OCI-LY1 (cell line): ENCODE results near the gene SLC17A1.

ENCODE experiments used
- H2AFZ ChIP-seq: fragments of 200-600 bp; sonication (generic), shearing (Covaris generic); 2 replicates; pipeline ENCODE4 v1.6.0; 2014; ENCODE audit warnings: antibody characterized with exemption, mild to moderate bottlenecking, low read length
- H3F3A ChIP-seq: fragments of 200-600 bp; sonication (generic), shearing (Covaris generic); 2 replicates; pipeline ENCODE4 v1.6.0; 2014; ENCODE audit warnings: mild to moderate bottlenecking, antibody characterized with exemption, low read length, moderate library complexity; ENCODE audit not compliant: insufficient read depth
- H3K27ac ChIP-seq: fragments of 200-600 bp; sonication (generic); 2 replicates; pipeline ENCODE4 v1.5.1; 2014; ENCODE audit warnings: low read length, mixed run types, mild to moderate bottlenecking, low read depth; ENCODE audit not compliant: poor library complexity, severe bottlenecking
- H3K27me3 ChIP-seq: fragments of 200-600 bp; sonication (generic); 2 replicates; pipeline ENCODE4 v1.6.0; 2014; ENCODE audit warnings: antibody characterized with exemption, mild to moderate bottlenecking, low read length, moderate library complexity; ENCODE audit not compliant: insufficient read depth
- H3K36me3 ChIP-seq: fragments of 200-600 bp; sonication (generic); 2 replicates; pipeline ENCODE4 v1.6.1; 2014; ENCODE audit warnings: mild to moderate bottlenecking, antibody characterized with exemption, low read length, moderate library complexity, mixed read lengths; ENCODE audit not compliant: insufficient read depth
- H3K4me1 ChIP-seq: fragments of 200-600 bp; sonication (generic); 2 replicates; pipeline ENCODE4 v1.5.1; 2014; ENCODE audit warnings: mild to moderate bottlenecking, low read length, moderate library complexity; ENCODE audit not compliant: insufficient read depth, severe bottlenecking
- H3K4me2 ChIP-seq: fragments of 200-600 bp; sonication (generic), shearing (Covaris generic); 2 replicates; pipeline ENCODE4 v1.6.1; 2014; ENCODE audit warnings: low read length
- H3K4me3 ChIP-seq: fragments of 200-600 bp; sonication (generic); 2 replicates; pipeline ENCODE4 v1.5.1; 2014; ENCODE audit warnings: low read length, low read depth, mild to moderate bottlenecking, mixed read lengths; ENCODE audit not compliant: poor library complexity, severe bottlenecking
- H3K79me2 ChIP-seq: fragments of 200-600 bp; shearing (Covaris generic); 2 replicates; pipeline ENCODE4 v1.6.1; 2016; ENCODE audit warnings: mixed run types, low read length, mixed read lengths; ENCODE audit not compliant: insufficient read depth
- H3K9ac ChIP-seq: fragments of 200-600 bp; sonication (generic), shearing (Covaris generic); 2 replicates; pipeline ENCODE4 v1.6.1; 2014; ENCODE audit warnings: mild to moderate bottlenecking, low read length, mixed read lengths
- H3K9me2 ChIP-seq: fragments of 200-600 bp; sonication (generic), shearing (Covaris generic); 2 replicates; pipeline ENCODE4 v1.6.1; 2014; ENCODE audit warnings: low read depth, mild to moderate bottlenecking, low read length, mixed read lengths
- H3K9me3 ChIP-seq: fragments of 200-600 bp; shearing (Covaris generic); 2 replicates; pipeline ENCODE4 v1.6.1; 2014; ENCODE audit warnings: low read length, mixed read lengths
- H4K20me1 ChIP-seq: fragments of 200-600 bp; sonication (generic), shearing (Covaris generic); 2 replicates; pipeline ENCODE4 v1.6.0; 2016; ENCODE audit warnings: mild to moderate bottlenecking, low read length; ENCODE audit not compliant: insufficient read depth
- EZH2 ChIP-seq: fragments of 200-600 bp; sonication (generic), shearing (Covaris generic); IDR thresholded peaks from 2 replicates; pipeline ENCODE4 v1.8.0; 2017; ENCODE audit warnings: borderline replicate concordance, mixed run types, mild to moderate bottlenecking, antibody characterized with exemption, low read length, moderate library complexity, mixed read lengths
- TF ChIP-seq, protein P1 (sequence below): fragments of 200-600 bp; sonication (generic), shearing (Covaris generic); IDR thresholded peaks from 2 replicates; pipeline ENCODE4 v1.5.1; 2017; ENCODE audit warnings: mild to moderate bottlenecking, antibody characterized with exemption, low read length, moderate library complexity, mixed read lengths

Gene SLC17A1

DNA sequence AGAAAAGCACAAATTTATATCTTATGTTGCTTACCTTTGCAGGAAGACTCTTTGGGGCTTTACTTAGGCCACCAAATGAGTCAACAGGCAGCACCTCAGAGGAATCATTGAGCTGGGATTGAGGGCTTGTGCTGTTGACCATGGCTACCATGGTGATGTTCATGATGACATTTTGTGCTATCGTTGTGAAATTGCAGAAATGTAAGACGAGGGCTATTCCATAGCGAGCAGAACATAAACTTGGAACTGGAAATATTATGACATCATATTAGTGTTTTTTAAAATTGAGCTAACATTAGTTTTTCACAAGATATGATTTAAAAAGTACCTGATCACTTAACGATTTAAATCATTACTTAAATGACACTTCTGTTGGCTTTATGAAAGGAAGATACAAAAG is 30.3 kb upstream of the SLC17A1 start:
- no peak overlapping the region for H3K27ac ChIP-seq
- no peaks in the 10 kb centered on the region for H3F3A ChIP-seq
- H3K9me2 ChIP-seq, result no peaks in the 10 kb centered on the region
- H3K4me3 ChIP-seq, result no peak overlapping the region
- no peak overlapping the region for H2AFZ ChIP-seq
- no peaks in the 10 kb centered on the region for H3K36me3 ChIP-seq
- TF ChIP-seq, protein P1, sequence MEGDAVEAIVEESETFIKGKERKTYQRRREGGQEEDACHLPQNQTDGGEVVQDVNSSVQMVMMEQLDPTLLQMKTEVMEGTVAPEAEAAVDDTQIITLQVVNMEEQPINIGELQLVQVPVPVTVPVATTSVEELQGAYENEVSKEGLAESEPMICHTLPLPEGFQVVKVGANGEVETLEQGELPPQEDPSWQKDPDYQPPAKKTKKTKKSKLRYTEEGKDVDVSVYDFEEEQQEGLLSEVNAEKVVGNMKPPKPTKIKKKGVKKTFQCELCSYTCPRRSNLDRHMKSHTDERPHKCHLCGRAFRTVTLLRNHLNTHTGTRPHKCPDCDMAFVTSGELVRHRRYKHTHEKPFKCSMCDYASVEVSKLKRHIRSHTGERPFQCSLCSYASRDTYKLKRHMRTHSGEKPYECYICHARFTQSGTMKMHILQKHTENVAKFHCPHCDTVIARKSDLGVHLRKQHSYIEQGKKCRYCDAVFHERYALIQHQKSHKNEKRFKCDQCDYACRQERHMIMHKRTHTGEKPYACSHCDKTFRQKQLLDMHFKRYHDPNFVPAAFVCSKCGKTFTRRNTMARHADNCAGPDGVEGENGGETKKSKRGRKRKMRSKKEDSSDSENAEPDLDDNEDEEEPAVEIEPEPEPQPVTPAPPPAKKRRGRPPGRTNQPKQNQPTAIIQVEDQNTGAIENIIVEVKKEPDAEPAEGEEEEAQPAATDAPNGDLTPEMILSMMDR, result no peak
- no peak for TF ChIP-seq EZH2
- no peaks in the 10 kb centered on the region for H3K79me2 ChIP-seq
- H4K20me1 ChIP-seq, result no peaks in the 10 kb centered on the region
- no peak overlapping the region for H3K4me2 ChIP-seq
- no peaks in the 10 kb centered on the region for H3K27me3 ChIP-seq
- no peaks in the 10 kb centered on the region for H3K9me3 ChIP-seq
- no peak overlapping the region for H3K9ac ChIP-seq
- no peaks in the 10 kb centered on the region for H3K4me1 ChIP-seq

DNA sequence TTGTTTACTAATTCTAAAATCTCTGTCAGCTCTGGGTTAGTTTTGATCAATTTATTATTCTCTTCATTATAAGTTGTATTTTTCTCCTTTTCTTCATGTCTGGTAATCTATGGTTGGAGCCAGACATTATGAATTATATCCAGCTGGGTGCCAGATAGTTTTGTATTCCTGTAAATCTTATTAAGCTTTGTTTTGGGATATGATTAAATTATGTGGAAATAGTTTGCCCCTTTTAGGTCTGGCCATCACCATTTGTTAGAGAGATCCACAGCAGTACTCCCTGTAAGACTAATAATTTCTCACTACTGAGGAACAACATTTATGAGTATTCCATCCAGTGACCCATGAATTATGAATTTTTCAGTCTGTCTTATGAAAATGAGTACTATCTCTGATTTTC is 20.9 kb upstream of the SLC17A1 start:
- Histone ChIP-seq H3F3A (no peaks in the 10 kb centered on the region), H3K9me2 (no peaks in the 10 kb centered on the region), H3K27ac (no peak overlapping the region), H3K36me3 (no peaks in the 10 kb centered on the region), H3K4me1 (no peaks in the 10 kb centered on the region), H3K4me2 (no peak overlapping the region), H4K20me1 (no peaks in the 10 kb centered on the region), H3K9ac (no peak overlapping the region), H3K4me3 (no peak overlapping the region), H3K9me3 (no peaks in the 10 kb centered on the region), H3K27me3 (no peaks in the 10 kb centered on the region), H2AFZ (no peak overlapping the region), H3K79me2 (no peaks in the 10 kb centered on the region)
- no peak for TF ChIP-seq EZH2
- TF ChIP-seq, protein P1, result no peak

DNA sequence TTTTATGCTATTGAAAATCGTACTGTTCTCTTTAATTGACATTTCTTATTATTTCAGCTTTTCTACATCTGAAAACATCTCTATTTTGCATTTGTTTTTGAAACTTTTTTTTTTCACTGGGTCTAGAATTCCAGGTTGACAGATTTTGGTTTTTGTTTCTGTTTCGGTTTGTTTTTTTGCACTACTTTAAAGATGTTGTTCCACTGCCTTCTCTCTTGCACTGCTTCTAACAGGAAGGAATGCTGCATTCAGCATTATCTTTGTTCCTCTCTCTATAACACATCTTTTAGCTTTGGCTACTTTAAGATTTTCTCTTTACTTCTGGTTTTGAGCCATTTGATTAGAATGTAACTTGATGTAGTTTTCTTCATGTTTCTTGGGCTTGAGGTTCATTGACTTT is 20.1 kb upstream of the SLC17A1 start:
- Histone ChIP-seq H3K79me2 (no peaks in the 10 kb centered on the region), H3K9ac (no peak overlapping the region), H2AFZ (no peak overlapping the region), H3K27ac (no peak overlapping the region), H3F3A (no peaks in the 10 kb centered on the region), H3K27me3 (no peaks in the 10 kb centered on the region), H3K36me3 (no peaks in the 10 kb centered on the region), H3K4me3 (no peak overlapping the region), H3K4me1 (no peaks in the 10 kb centered on the region), H3K9me2 (no peaks in the 10 kb centered on the region), H3K9me3 (no peaks in the 10 kb centered on the region), H4K20me1 (no peaks in the 10 kb centered on the region), H3K4me2 (no peak overlapping the region)
- TF ChIP-seq, protein P1, result no peak
- TF ChIP-seq EZH2, result no peak
